ENCODE data around the gene MEGF11. TPM values are rescaled to one million over a fixed set of nuclear protein-coding genes. Genes with fewer than 3 reads are reported as not detected.

MEGF11 gene
- total RNA-seq, 1 experiment from 2014 or later = 1.2 TPM

DNA sequence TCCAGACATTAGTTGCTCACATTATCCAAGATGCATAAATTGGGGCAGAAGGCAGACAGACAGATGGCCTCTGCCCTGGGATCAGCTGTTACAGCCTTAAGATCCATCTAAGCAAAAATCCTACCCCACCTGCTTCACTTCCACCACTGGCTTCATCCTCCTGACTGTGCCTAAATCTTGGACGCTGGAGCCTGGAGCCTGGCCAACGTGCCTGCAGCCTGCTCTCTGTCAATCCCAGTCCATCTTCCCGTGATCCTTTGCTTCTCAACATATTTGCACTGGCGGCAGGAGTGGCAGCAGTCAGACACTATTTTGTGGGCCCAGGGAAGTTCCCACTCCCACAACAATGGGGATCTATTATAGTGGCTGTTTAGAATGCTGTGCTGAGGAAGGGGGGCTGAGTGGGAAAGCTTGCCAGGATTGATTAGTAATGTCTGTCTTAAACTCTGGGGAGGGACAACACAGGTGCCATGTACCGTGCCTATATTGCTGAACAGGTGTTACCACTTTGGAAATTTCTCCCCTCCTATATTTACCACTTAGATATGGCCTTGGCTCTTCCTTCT is 121.2 kb downstream of the MEGF11 start:
- no peak for TF ChIP-seq CTCF (conservative IDR thresholded peaks at IDR 0.05)
- Histone ChIP-seq H2BK12ac (ENCODE audit: insufficient read length, low read depth, low read length) (no peak overlapping the region), H2BK5ac (ENCODE audit: insufficient read length, low read length) (no peak overlapping the region), H3K4me1 (ENCODE audit: insufficient read depth, low read length) (0 out of 2 replicates have a peak, but pooled peaks cover 2% of the 10 kb centered on the region), H4K8ac (replicated peaks; ENCODE audit: insufficient read length, low read depth, low read length) (no peak overlapping the region), H3K18ac (ENCODE audit: insufficient read length, low read depth, low read length) (no peak overlapping the region), H4K91ac (ENCODE audit: insufficient read length, low read depth, low read length) (no peak overlapping the region), H3K23me2 (ENCODE audit: insufficient read length, low read depth, low read length, poor library complexity, severe bottlenecking) (no peaks in the 10 kb centered on the region), H3K79me2 (ENCODE audit: insufficient read depth, low read length) (no peaks in the 10 kb centered on the region), H2AFZ (ENCODE audit: low read length) (no peak overlapping the region), H3K56ac (ENCODE audit: insufficient read length, low read depth, low read length) (no peak overlapping the region), H3K14ac (ENCODE audit: insufficient read depth, low read length) (no peak overlapping the region), H2BK20ac (ENCODE audit: low read depth, low read length, poor library complexity, severe bottlenecking) (no peak overlapping the region), H3K23ac (ENCODE audit: insufficient read length, low read depth, low read length) (no peak overlapping the region), H3K79me1 (ENCODE audit: insufficient read depth, low read depth, low read length, poor library complexity, severe bottlenecking) (no peaks in the 10 kb centered on the region), H4K5ac (ENCODE audit: insufficient read length, low read depth, low read length) (no peak overlapping the region), H3K4me2 (ENCODE audit: insufficient read depth, insufficient read length, low read length) (no peak overlapping the region), H3K4ac (ENCODE audit: low read depth, low read length) (no peak overlapping the region), H3K9ac (ENCODE audit: extremely low read depth, insufficient read length, low read length) (no peak overlapping the region), H2BK120ac (ENCODE audit: low read depth, low read length, poor library complexity, severe bottlenecking) (no peak overlapping the region), H4K20me1 (ENCODE audit: control insufficient read depth, insufficient read depth, insufficient read length) (no peaks in the 10 kb centered on the region), H3K27me3 (ENCODE audit: insufficient read depth, low read length) (no peaks in the 10 kb centered on the region), H2BK15ac (ENCODE audit: low read depth, low read length) (no peak overlapping the region), H3T11ph (ENCODE audit: low read length) (no peak overlapping the region), H3K27ac (ENCODE audit: insufficient read length, low read depth, low read length) (no peak overlapping the region), H2AK5ac (ENCODE audit: insufficient read length, low read length) (no peak overlapping the region), H3K9me3 (ENCODE audit: control insufficient read depth, low read depth, low read length) (no peaks in the 10 kb centered on the region)
- DNase-seq = no peak
- no CpG with 5 or more reads among the region's 5 CpGs for WGBS (ENCODE audit: extremely low coverage, insufficient read length, low lambda C conversion rate)
- H3K4me3 Mint-ChIP-seq = no peak overlapping the region
- peaks cover 9% of the 10 kb centered on the region; the same call in 1 of the 2 replicates for H3K27me3 Mint-ChIP-seq (ENCODE audit: low read depth)
- H3K27ac Mint-ChIP-seq = no peak overlapping the region
- peaks cover 29 to 51% of the 10 kb centered on the region in 2 experiments for H3K4me1 Mint-ChIP-seq
- no peaks in the 10 kb centered on the region for H3K36me3 Mint-ChIP-seq (ENCODE audit: insufficient read depth in 1 of 3, low read depth in 3 of 3)
- no peaks in the 10 kb centered on the region for H3K9me3 Mint-ChIP-seq
